B cell (primary cell): ENCODE results near the gene DLGAP5.

ENCODE experiments used
- CTCF ChIP-seq: fragments of 200-600 bp; IDR thresholded peaks from one replicate; pipeline ENCODE4 v1.8.0; 2022; ENCODE audit warnings: antibody characterized with exemption, mild to moderate bottlenecking
- EZH2 ChIP-seq: IDR thresholded peaks from 2 replicates; pipeline ENCODE4 v1.6.1; 2012; ENCODE audit warnings: borderline replicate concordance, low read depth, mild to moderate bottlenecking, moderate library complexity, low read length; ENCODE audit not compliant: insufficient read depth, poor library complexity, severe bottlenecking

DNA sequence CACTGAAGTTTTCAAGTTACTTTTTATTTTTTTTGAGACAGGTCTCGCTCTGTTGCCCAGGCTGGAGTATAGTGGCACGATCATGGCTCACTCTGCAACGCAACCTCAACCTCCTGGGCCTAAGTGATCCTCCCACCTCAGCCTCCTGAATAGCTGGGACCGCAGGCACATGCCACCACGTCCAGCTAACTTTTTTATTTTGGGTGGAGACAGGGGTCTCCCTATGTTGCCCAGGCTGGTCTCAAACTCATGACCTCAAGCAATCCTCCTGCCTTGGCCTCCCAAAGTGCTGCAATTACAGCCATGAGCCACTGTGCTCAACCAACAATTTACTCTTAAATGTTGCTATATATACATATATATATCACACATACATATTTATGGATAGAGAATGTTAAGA is 89.7 kb downstream of the DLGAP5 start:
- TF ChIP-seq CTCF: no peak
- no peak for TF ChIP-seq EZH2
